ENCODE measurements around the gene ANKS1A. TPM values are rescaled to one million over a fixed set of nuclear protein-coding genes. Genes with fewer than 3 reads are reported as not detected.

ANKS1A gene
- polyA plus RNA-seq, 1 of the 3 experiments (the other 2 are of a cell fraction), result 7.6 TPM

- H2AFZ ChIP-seq (ENCODE audit: low read depth), result no peak overlapping the region
- no peak overlapping the region for H3K4me3 ChIP-seq (ENCODE audit: low read depth in 2 of 2, low read length in 1 of 2)
- H3K27ac ChIP-seq (ENCODE audit: low read depth in 2 of 2, low read length in 1 of 2), result no peak overlapping the region
- no peak overlapping the region for H3K4me2 ChIP-seq
- peaks cover 3% of the 10 kb centered on the region for H3F3A ChIP-seq (replicated peaks; ENCODE audit: insufficient read depth)
- H3K4me1 ChIP-seq (ENCODE audit: control insufficient read depth in 1 of 2, insufficient read depth in 2 of 2, low read depth in 1 of 2, low read length in 1 of 2), result peaks cover 0 to 3% of the 10 kb centered on the region in 2 experiments; a peak in 2 of 4 replicates
- no peaks in the 10 kb centered on the region for H3K9me3 ChIP-seq
- CTCF ChIA-PET, result interaction anchor here (1.5 to 1.9 kb wide), 2 partner anchors 11 to 164 kb away, joined by 7 to 8 read pairs; no protein-coding TSS in a partner anchor
- H3K9ac ChIP-seq, result no peak overlapping the region
- POLR2A ChIA-PET, result no interaction called here
- H4K20me1 ChIP-seq (ENCODE audit: insufficient read depth), result no peaks in the 10 kb centered on the region
- H3K27me3 ChIP-seq (ENCODE audit: insufficient read depth), result no peaks in the 10 kb centered on the region
- H3K9me2 ChIP-seq, result no peaks in the 10 kb centered on the region
- TF ChIP-seq SIN3A (IDR thresholded peaks at IDR 0.05; ENCODE audit: borderline replicate concordance, low read depth, low read length) (no peak), EP300 (IDR thresholded peaks at IDR 0.05; ENCODE audit: borderline replicate concordance in 1 of 2, low read depth in 1 of 2, low read length in 1 of 2) (no peak), GATA2 (CRISPR knock-in tag; IDR thresholded peaks at IDR 0.05) (no peak), EZH2phosphoT487 (IDR thresholded peaks at IDR 0.05; ENCODE audit: borderline replicate concordance, low read depth) (no peak), JUND (IDR thresholded peaks at IDR 0.05) (no peak), NFIC (IDR thresholded peaks at IDR 0.05; ENCODE audit: borderline replicate concordance) (no peak), NRF1 (IDR thresholded peaks at IDR 0.05; ENCODE audit: low read depth, low read length) (no peak), ZBTB33 (IDR thresholded peaks at IDR 0.05; ENCODE audit: borderline replicate concordance, low read depth) (no peak), TEAD4 (IDR thresholded peaks at IDR 0.05; ENCODE audit: borderline replicate concordance, insufficient read depth) (no peak), FOXJ3 (CRISPR knock-in tag; IDR thresholded peaks at IDR 0.05) (no peak), TCF12 (IDR thresholded peaks at IDR 0.05) (no peak), YY1 (IDR thresholded peaks at IDR 0.05; ENCODE audit: low read depth) (no peak)
- TF ChIP-seq, protein P1, sequence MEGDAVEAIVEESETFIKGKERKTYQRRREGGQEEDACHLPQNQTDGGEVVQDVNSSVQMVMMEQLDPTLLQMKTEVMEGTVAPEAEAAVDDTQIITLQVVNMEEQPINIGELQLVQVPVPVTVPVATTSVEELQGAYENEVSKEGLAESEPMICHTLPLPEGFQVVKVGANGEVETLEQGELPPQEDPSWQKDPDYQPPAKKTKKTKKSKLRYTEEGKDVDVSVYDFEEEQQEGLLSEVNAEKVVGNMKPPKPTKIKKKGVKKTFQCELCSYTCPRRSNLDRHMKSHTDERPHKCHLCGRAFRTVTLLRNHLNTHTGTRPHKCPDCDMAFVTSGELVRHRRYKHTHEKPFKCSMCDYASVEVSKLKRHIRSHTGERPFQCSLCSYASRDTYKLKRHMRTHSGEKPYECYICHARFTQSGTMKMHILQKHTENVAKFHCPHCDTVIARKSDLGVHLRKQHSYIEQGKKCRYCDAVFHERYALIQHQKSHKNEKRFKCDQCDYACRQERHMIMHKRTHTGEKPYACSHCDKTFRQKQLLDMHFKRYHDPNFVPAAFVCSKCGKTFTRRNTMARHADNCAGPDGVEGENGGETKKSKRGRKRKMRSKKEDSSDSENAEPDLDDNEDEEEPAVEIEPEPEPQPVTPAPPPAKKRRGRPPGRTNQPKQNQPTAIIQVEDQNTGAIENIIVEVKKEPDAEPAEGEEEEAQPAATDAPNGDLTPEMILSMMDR (IDR thresholded peaks at IDR 0.05), result no peak
- TF ChIP-seq, protein P2, sequence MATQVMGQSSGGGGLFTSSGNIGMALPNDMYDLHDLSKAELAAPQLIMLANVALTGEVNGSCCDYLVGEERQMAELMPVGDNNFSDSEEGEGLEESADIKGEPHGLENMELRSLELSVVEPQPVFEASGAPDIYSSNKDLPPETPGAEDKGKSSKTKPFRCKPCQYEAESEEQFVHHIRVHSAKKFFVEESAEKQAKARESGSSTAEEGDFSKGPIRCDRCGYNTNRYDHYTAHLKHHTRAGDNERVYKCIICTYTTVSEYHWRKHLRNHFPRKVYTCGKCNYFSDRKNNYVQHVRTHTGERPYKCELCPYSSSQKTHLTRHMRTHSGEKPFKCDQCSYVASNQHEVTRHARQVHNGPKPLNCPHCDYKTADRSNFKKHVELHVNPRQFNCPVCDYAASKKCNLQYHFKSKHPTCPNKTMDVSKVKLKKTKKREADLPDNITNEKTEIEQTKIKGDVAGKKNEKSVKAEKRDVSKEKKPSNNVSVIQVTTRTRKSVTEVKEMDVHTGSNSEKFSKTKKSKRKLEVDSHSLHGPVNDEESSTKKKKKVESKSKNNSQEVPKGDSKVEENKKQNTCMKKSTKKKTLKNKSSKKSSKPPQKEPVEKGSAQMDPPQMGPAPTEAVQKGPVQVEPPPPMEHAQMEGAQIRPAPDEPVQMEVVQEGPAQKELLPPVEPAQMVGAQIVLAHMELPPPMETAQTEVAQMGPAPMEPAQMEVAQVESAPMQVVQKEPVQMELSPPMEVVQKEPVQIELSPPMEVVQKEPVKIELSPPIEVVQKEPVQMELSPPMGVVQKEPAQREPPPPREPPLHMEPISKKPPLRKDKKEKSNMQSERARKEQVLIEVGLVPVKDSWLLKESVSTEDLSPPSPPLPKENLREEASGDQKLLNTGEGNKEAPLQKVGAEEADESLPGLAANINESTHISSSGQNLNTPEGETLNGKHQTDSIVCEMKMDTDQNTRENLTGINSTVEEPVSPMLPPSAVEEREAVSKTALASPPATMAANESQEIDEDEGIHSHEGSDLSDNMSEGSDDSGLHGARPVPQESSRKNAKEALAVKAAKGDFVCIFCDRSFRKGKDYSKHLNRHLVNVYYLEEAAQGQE (IDR thresholded peaks at IDR 0.05; ENCODE audit: low read depth, low read length), result no peak
- H3K36me3 ChIP-seq (replicated peaks in 1 of 2; ENCODE audit: control insufficient read depth in 1 of 2, insufficient read depth in 2 of 2, low read length in 1 of 2), result peaks cover 5 to 7% of the 10 kb centered on the region in 2 experiments
- H3K79me2 ChIP-seq (ENCODE audit: insufficient read depth), result no peaks in the 10 kb centered on the region
- 94% methylated on average over 2 of the region's 2 CpGs for WGBS (ENCODE audit: low lambda C conversion rate)
- DNase-seq, result no peak
Observed at GRCh38 chr6:34976239-34976638, 87.2 kb downstream of the ANKS1A start.
